ENCODE measurements around the gene NFS1.
"Not testable (repeated sequence)": the region's sequence is repeated elsewhere in the genome, so short reads cannot be mapped to it uniquely, and the experiment has no call there.

The NFS1 gene

GRCh38 chr20:35699127-35699956, at the start of gene NFS1, which contains the start of gene ROMO1:
TSS of gene NFS1 (minus strand) at chr20:35699352. CDS start at chr20:35699288, 64 bp downstream.
TSS of gene ROMO1 (plus strand) at chr20:35699405. CDS start at chr20:35699633, 228 bp downstream.
- no peak for TF ChIP-seq CTCF (IDR thresholded peaks at IDR 0.05; ENCODE audit: low read depth, low read length)
- peak within 1 kb of the TSS; percentile 98 to 100 for H3K4me3 ChIP-seq (replicated peaks in 1 of 2; ENCODE audit: low read depth in 2 of 2, low read length in 2 of 2)
- DNase-seq (ENCODE audit: low read depth in 2 of 2), result peak; percentile 78 to 83

GRCh38 chr20:35744492-35744841, 45.3 kb upstream of the NFS1 start:
- H3K4me3 ChIP-seq (replicated peaks in 1 of 2; ENCODE audit: low read depth in 2 of 2, low read length in 2 of 2); DNase-seq (ENCODE audit: low read depth in 2 of 2): not testable (repeated sequence)

- H3K4me3 ChIP-seq (replicated peaks in 1 of 2; ENCODE audit: low read depth in 2 of 2, low read length in 2 of 2), result peak overlapping the region in 1 of 2 donors; percentile 9
- peak in 1 of 2 donors; percentile 52 for DNase-seq (ENCODE audit: low read depth in 2 of 2)
- no peak for TF ChIP-seq CTCF (IDR thresholded peaks at IDR 0.05; ENCODE audit: low read depth, low read length)
These were observed 44.7 kb upstream of the NFS1 start for GRCh38 chr20:35743693-35744491.

- DNase-seq (ENCODE audit: low read depth in 2 of 2), result peak; percentile 40 to 41
- peak overlapping the region; percentile 58 to 66 for H3K4me3 ChIP-seq (replicated peaks in 1 of 2; ENCODE audit: low read depth in 2 of 2, low read length in 2 of 2)
- no peak for TF ChIP-seq CTCF (IDR thresholded peaks at IDR 0.05; ENCODE audit: low read depth, low read length)
These were observed 43.8 kb upstream of the NFS1 start for GRCh38 chr20:35742741-35743523.

- DNase-seq (ENCODE audit: low read depth in 2 of 2), result peak; percentile 100
- peak within 1 kb of the TSS; percentile 86 to 91 for H3K4me3 ChIP-seq (replicated peaks in 1 of 2; ENCODE audit: low read depth in 2 of 2, low read length in 2 of 2)
- TF ChIP-seq CTCF (IDR thresholded peaks at IDR 0.05; ENCODE audit: low read depth, low read length), result peak; percentile 48
These were observed 43.0 kb upstream of the NFS1 start, which contains the start of gene RBM39 for GRCh38 chr20:35741892-35742740. TSS of gene RBM39 (minus strand) at chr20:35742260. CDS start at chr20:35740874, 1,386 bp downstream.

GRCh38 chr20:35739294-35740163, 40.4 kb upstream of the NFS1 start:
- DNase-seq (ENCODE audit: low read depth in 2 of 2), result peak; percentile 53 to 69
- H3K4me3 ChIP-seq (replicated peaks in 1 of 2; ENCODE audit: low read depth in 2 of 2, low read length in 2 of 2), result peak overlapping the region; percentile 13 to 86
- peak; percentile 37 for TF ChIP-seq CTCF (IDR thresholded peaks at IDR 0.05; ENCODE audit: low read depth, low read length)
